ENCODE measurements around the gene CCNF. TPM values are rescaled to one million over a fixed set of nuclear protein-coding genes. Genes with fewer than 3 reads are reported as not detected.

The CCNF gene
- total and polyA plus RNA-seq, 5 donors from 2014 or later = 3.3 to 6.9 (median 6.6) TPM

GRCh38 chr16:2388875-2389433 is 40.3 kb upstream of the CCNF start:
- Histone ChIP-seq H3K4me1 (ENCODE audit: control insufficient read depth, insufficient read depth, low read length, poor library complexity, severe bottlenecking) (no peaks in the 10 kb centered on the region), H3K36me3 (ENCODE audit: control insufficient read depth, insufficient read depth, low read length) (no peaks in the 10 kb centered on the region), H3K9me3 (ENCODE audit: control insufficient read depth in 2 of 2, low read length in 2 of 2) (peaks cover 0 to 2% of the 10 kb centered on the region in 2 experiments), H3K4me3 (ENCODE audit: low read depth, low read length) (no peak overlapping the region), H3K27me3 (ENCODE audit: control insufficient read depth, insufficient read depth, low read length) (peaks cover 4% of the 10 kb centered on the region), H3K27ac (ENCODE audit: insufficient read depth, low read length, poor library complexity, severe bottlenecking) (no peak overlapping the region)
- ATAC-seq (ENCODE audit: low read depth in 2 of 2) (no peak), DNase-seq (no peak)
- no peaks in the 10 kb centered on the region for H3K36me3 Mint-ChIP-seq
- peaks cover 0 to 6% (median 2%) of the 10 kb centered on the region in 7 donors for H3K9me3 Mint-ChIP-seq
- peaks cover 34% of the 10 kb centered on the region for H3K27me3 Mint-ChIP-seq
- no peak overlapping the region for H3K4me3 Mint-ChIP-seq
- no peak overlapping the region for H3K27ac Mint-ChIP-seq
- H3K4me1 Mint-ChIP-seq = peaks cover 0 to 4% (median 0%) of the 10 kb centered on the region in 4 donors

- H3K27ac Mint-ChIP-seq = no peak overlapping the region
- no peaks in the 10 kb centered on the region for H3K36me3 ChIP-seq (ENCODE audit: control insufficient read depth, insufficient read depth, low read length)
- H3K4me1 ChIP-seq (ENCODE audit: control insufficient read depth, insufficient read depth, low read length, poor library complexity, severe bottlenecking) = no peaks in the 10 kb centered on the region
- ATAC-seq (ENCODE audit: low read depth in 2 of 2) (no peak), DNase-seq (no peak)
- H3K36me3 Mint-ChIP-seq = no peaks in the 10 kb centered on the region
- peaks cover 0 to 2% of the 10 kb centered on the region in 2 experiments for H3K9me3 ChIP-seq (ENCODE audit: control insufficient read depth in 2 of 2, low read length in 2 of 2)
- peaks cover 0 to 6% (median 2%) of the 10 kb centered on the region in 7 donors for H3K9me3 Mint-ChIP-seq
- H3K4me3 ChIP-seq (ENCODE audit: low read depth, low read length) = no peak overlapping the region
- no peak overlapping the region for H3K4me3 Mint-ChIP-seq
- peaks cover 2% of the 10 kb centered on the region for H3K27me3 ChIP-seq (ENCODE audit: control insufficient read depth, insufficient read depth, low read length)
- no peak overlapping the region for H3K27ac ChIP-seq (ENCODE audit: insufficient read depth, low read length, poor library complexity, severe bottlenecking)
- H3K4me1 Mint-ChIP-seq = no peaks in the 10 kb centered on the region
- peaks cover 42% of the 10 kb centered on the region for H3K27me3 Mint-ChIP-seq
These were observed 37.2 kb upstream of the CCNF start for GRCh38 chr16:2392025-2392424.

GRCh38 chr16:2398520-2398919 is 30.7 kb upstream of the CCNF start:
- Histone ChIP-seq H3K4me1 (ENCODE audit: control insufficient read depth, insufficient read depth, low read length, poor library complexity, severe bottlenecking) (no peaks in the 10 kb centered on the region), H3K9me3 (ENCODE audit: control insufficient read depth in 2 of 2, low read length in 2 of 2) (no peaks in the 10 kb centered on the region), H3K36me3 (ENCODE audit: control insufficient read depth, insufficient read depth, low read length) (no peaks in the 10 kb centered on the region), H3K27me3 (ENCODE audit: control insufficient read depth, insufficient read depth, low read length) (peaks cover 4% of the 10 kb centered on the region), H3K27ac (ENCODE audit: insufficient read depth, low read length, poor library complexity, severe bottlenecking) (no peak overlapping the region), H3K4me3 (ENCODE audit: low read depth, low read length) (no peak overlapping the region)
- Mint-ChIP-seq H3K36me3 (no peaks in the 10 kb centered on the region), H3K27me3 (peaks cover 30% of the 10 kb centered on the region), H3K4me3 (no peak overlapping the region), H3K4me1 (no peaks in the 10 kb centered on the region), H3K9me3 (no peaks in the 10 kb centered on the region), H3K27ac (peak overlapping the region in 1 of 3 donors; percentile 60)
- ATAC-seq (ENCODE audit: low read depth in 2 of 2) (no peak), DNase-seq (no peak)

GRCh38 chr16:2404099-2404498 is 25.1 kb upstream of the CCNF start:
- no peak overlapping the region for H3K27ac Mint-ChIP-seq
- no peak overlapping the region for H3K4me3 Mint-ChIP-seq
- ATAC-seq (ENCODE audit: low read depth in 2 of 2) = no peak
- Histone ChIP-seq H3K4me1 (ENCODE audit: control insufficient read depth, insufficient read depth, low read length, poor library complexity, severe bottlenecking) (no peaks in the 10 kb centered on the region), H3K9me3 (ENCODE audit: control insufficient read depth in 2 of 2, low read length in 2 of 2) (no peaks in the 10 kb centered on the region), H3K27ac (ENCODE audit: insufficient read depth, low read length, poor library complexity, severe bottlenecking) (no peak overlapping the region), H3K4me3 (ENCODE audit: low read depth, low read length) (no peak overlapping the region), H3K36me3 (ENCODE audit: control insufficient read depth, insufficient read depth, low read length) (no peaks in the 10 kb centered on the region), H3K27me3 (ENCODE audit: control insufficient read depth, insufficient read depth, low read length) (no peaks in the 10 kb centered on the region)
- no peaks in the 10 kb centered on the region for H3K36me3 Mint-ChIP-seq
- no peaks in the 10 kb centered on the region for H3K9me3 Mint-ChIP-seq
- no peak for DNase-seq
- H3K4me1 Mint-ChIP-seq = no peaks in the 10 kb centered on the region
- peaks cover 14% of the 10 kb centered on the region for H3K27me3 Mint-ChIP-seq

- Mint-ChIP-seq H3K27me3 (peaks cover 38% of the 10 kb centered on the region), H3K9me3 (no peaks in the 10 kb centered on the region), H3K4me3 (no peak overlapping the region), H3K36me3 (no peaks in the 10 kb centered on the region), H3K27ac (no peak overlapping the region), H3K4me1 (no peaks in the 10 kb centered on the region)
- Histone ChIP-seq H3K4me1 (ENCODE audit: control insufficient read depth, insufficient read depth, low read length, poor library complexity, severe bottlenecking) (no peaks in the 10 kb centered on the region), H3K4me3 (ENCODE audit: low read depth, low read length) (no peak overlapping the region), H3K27me3 (ENCODE audit: control insufficient read depth, insufficient read depth, low read length) (no peaks in the 10 kb centered on the region), H3K36me3 (ENCODE audit: control insufficient read depth, insufficient read depth, low read length) (no peaks in the 10 kb centered on the region), H3K27ac (ENCODE audit: insufficient read depth, low read length, poor library complexity, severe bottlenecking) (no peak overlapping the region), H3K9me3 (ENCODE audit: control insufficient read depth in 2 of 2, low read length in 2 of 2) (no peaks in the 10 kb centered on the region)
- no peak for ATAC-seq (ENCODE audit: low read depth in 2 of 2)
- DNase-seq = no peak
These were observed 14.2 kb upstream of the CCNF start for GRCh38 chr16:2415085-2415484.

GRCh38 chr16:2420035-2420434 is 9.2 kb upstream of the CCNF start:
- Histone ChIP-seq H3K27ac (ENCODE audit: insufficient read depth, low read length, poor library complexity, severe bottlenecking) (no peak overlapping the region), H3K36me3 (ENCODE audit: control insufficient read depth, insufficient read depth, low read length) (no peaks in the 10 kb centered on the region), H3K27me3 (ENCODE audit: control insufficient read depth, insufficient read depth, low read length) (no peaks in the 10 kb centered on the region), H3K9me3 (ENCODE audit: control insufficient read depth in 2 of 2, low read length in 2 of 2) (no peaks in the 10 kb centered on the region), H3K4me1 (ENCODE audit: control insufficient read depth, insufficient read depth, low read length, poor library complexity, severe bottlenecking) (peaks cover 3% of the 10 kb centered on the region), H3K4me3 (ENCODE audit: low read depth, low read length) (no peak overlapping the region)
- Mint-ChIP-seq H3K9me3 (no peaks in the 10 kb centered on the region), H3K36me3 (no peaks in the 10 kb centered on the region), H3K27ac (peak overlapping the region in 1 of 3 donors; percentile 4), H3K4me3 (no peak overlapping the region), H3K4me1 (peaks cover 0 to 2% (median 0%) of the 10 kb centered on the region in 4 donors), H3K27me3 (peaks cover 33% of the 10 kb centered on the region)
- DNase-seq (no peak), ATAC-seq (ENCODE audit: low read depth in 2 of 2) (no peak)

- H3K27me3 ChIP-seq (ENCODE audit: control insufficient read depth, insufficient read depth, low read length) = no peaks in the 10 kb centered on the region
- Mint-ChIP-seq H3K9me3 (no peaks in the 10 kb centered on the region), H3K4me1 (peaks cover 0 to 2% (median 0%) of the 10 kb centered on the region in 4 donors), H3K27ac (no peak overlapping the region), H3K36me3 (no peaks in the 10 kb centered on the region), H3K4me3 (no peak overlapping the region), H3K27me3 (peaks cover 24% of the 10 kb centered on the region)
- H3K36me3 ChIP-seq (ENCODE audit: control insufficient read depth, insufficient read depth, low read length) = no peaks in the 10 kb centered on the region
- no peak overlapping the region for H3K27ac ChIP-seq (ENCODE audit: insufficient read depth, low read length, poor library complexity, severe bottlenecking)
- H3K4me3 ChIP-seq (ENCODE audit: low read depth, low read length) = no peak overlapping the region
- no peaks in the 10 kb centered on the region for H3K9me3 ChIP-seq (ENCODE audit: control insufficient read depth in 2 of 2, low read length in 2 of 2)
- ATAC-seq (ENCODE audit: low read depth in 2 of 2) (no peak), DNase-seq (peak in 1 of 3 donors; percentile 36)
- H3K4me1 ChIP-seq (ENCODE audit: control insufficient read depth, insufficient read depth, low read length, poor library complexity, severe bottlenecking) = peaks cover 3% of the 10 kb centered on the region
These were observed 7.0 kb upstream of the CCNF start for GRCh38 chr16:2422123-2422867.

All from CD4-positive, CD25-positive, alpha-beta regulatory T cell (primary cell).